ENCODE data around the gene C3orf20. TPM values are rescaled to one million over a fixed set of nuclear protein-coding genes. Genes with fewer than 3 reads are reported as not detected.

Gene C3orf20
- total RNA-seq, 1 donor from 2014 or later: 0.13 TPM

- Histone ChIP-seq H3K36me3 (ENCODE audit: control insufficient read depth, insufficient read depth, low read length) (no peaks in the 10 kb centered on the region), H3K27me3 (ENCODE audit: control insufficient read depth, insufficient read depth, low read length) (peaks cover 4% of the 10 kb centered on the region), H3K4me3 (ENCODE audit: low read depth, low read length) (no peak overlapping the region)
- no peak for DNase-seq (ENCODE audit: low read depth)
- TF ChIP-seq CTCF (IDR thresholded peaks at IDR 0.05; ENCODE audit: insufficient read depth, low read length, poor library complexity, severe bottlenecking): no peak
These were observed 109.2 kb downstream of the C3orf20 start for GRCh38 chr3:14784087-14784681.

- Histone ChIP-seq H3K4me3 (ENCODE audit: low read depth, low read length) (no peak overlapping the region), H3K36me3 (ENCODE audit: control insufficient read depth, insufficient read depth, low read length) (no peaks in the 10 kb centered on the region), H3K27me3 (ENCODE audit: control insufficient read depth, insufficient read depth, low read length) (peaks cover 4% of the 10 kb centered on the region)
- DNase-seq (ENCODE audit: low read depth): no peak
- no peak for TF ChIP-seq CTCF (IDR thresholded peaks at IDR 0.05; ENCODE audit: insufficient read depth, low read length, poor library complexity, severe bottlenecking)
These were observed 110.5 kb downstream of the C3orf20 start for GRCh38 chr3:14785207-14786155.

GRCh38 chr3:14786369-14786768 is 111.4 kb downstream of the C3orf20 start:
- peaks cover 4% of the 10 kb centered on the region for H3K27me3 ChIP-seq (ENCODE audit: control insufficient read depth, insufficient read depth, low read length)
- H3K4me3 ChIP-seq (ENCODE audit: low read depth, low read length): no peak overlapping the region
- DNase-seq (ENCODE audit: low read depth): no peak
- H3K36me3 ChIP-seq (ENCODE audit: control insufficient read depth, insufficient read depth, low read length): no peaks in the 10 kb centered on the region
- TF ChIP-seq CTCF (IDR thresholded peaks at IDR 0.05; ENCODE audit: insufficient read depth, low read length, poor library complexity, severe bottlenecking): no peak

- no peak for DNase-seq (ENCODE audit: low read depth)
- TF ChIP-seq CTCF (IDR thresholded peaks at IDR 0.05; ENCODE audit: insufficient read depth, low read length, poor library complexity, severe bottlenecking): no peak
- H3K27me3 ChIP-seq (ENCODE audit: control insufficient read depth, insufficient read depth, low read length): peaks cover 9% of the 10 kb centered on the region
- no peaks in the 10 kb centered on the region for H3K36me3 ChIP-seq (ENCODE audit: control insufficient read depth, insufficient read depth, low read length)
- no peak overlapping the region for H3K4me3 ChIP-seq (ENCODE audit: low read depth, low read length)
These were observed 112.7 kb downstream of the C3orf20 start for GRCh38 chr3:14787630-14788029.

- no peaks in the 10 kb centered on the region for H3K36me3 ChIP-seq (ENCODE audit: control insufficient read depth, insufficient read depth, low read length)
- H3K27me3 ChIP-seq (ENCODE audit: control insufficient read depth, insufficient read depth, low read length): peaks cover 12% of the 10 kb centered on the region
- no peak overlapping the region for H3K4me3 ChIP-seq (ENCODE audit: low read depth, low read length)
- TF ChIP-seq CTCF (IDR thresholded peaks at IDR 0.05; ENCODE audit: insufficient read depth, low read length, poor library complexity, severe bottlenecking): no peak
- no peak for DNase-seq (ENCODE audit: low read depth)
These were observed 113.7 kb downstream of the C3orf20 start for GRCh38 chr3:14788644-14789043.

Data from kidney epithelial cell (primary cell).